ENCODE measurements around the gene CORO1C.

CORO1C gene

GRCh38 chr12:108646600-108647579 lies 84.4 kb downstream of the CORO1C start:
- DNase-seq = no peak

- DNase-seq = no peak
Measured at GRCh38 chr12:108645686-108646599, 85.4 kb downstream of the CORO1C start.

GRCh38 chr12:108644811-108645120 lies 86.6 kb downstream of the CORO1C start:
- DNase-seq = no peak

- no peak for DNase-seq
Measured at GRCh38 chr12:108643941-108644810, 87.1 kb downstream of the CORO1C start.

- no peak for DNase-seq
Measured at GRCh38 chr12:108642899-108643654, 88.2 kb downstream of the CORO1C start.

- DNase-seq = no peak
Measured at GRCh38 chr12:108642269-108642870, 88.9 kb downstream of the CORO1C start.

- no peak for DNase-seq
Measured at GRCh38 chr12:108641446-108642268, 89.7 kb downstream of the CORO1C start.

- DNase-seq = no peak
Measured at GRCh38 chr12:108640802-108641445, 90.4 kb downstream of the CORO1C start.

- no peak for DNase-seq
Measured at GRCh38 chr12:108638997-108639822, 92.1 kb downstream of the CORO1C start.

- no peak for DNase-seq
Measured at GRCh38 chr12:108638141-108638827, 93.0 kb downstream of the CORO1C start.

GRCh38 chr12:108637222-108637971 lies 93.9 kb downstream of the CORO1C start:
- DNase-seq = no peak

- DNase-seq = no peak
Measured at GRCh38 chr12:108635997-108636808, 95.1 kb downstream of the CORO1C start.

- peak; percentile 61 for DNase-seq
Measured at GRCh38 chr12:108635201-108635996, 95.9 kb downstream of the CORO1C start.

GRCh38 chr12:108634341-108634751 lies 97.0 kb downstream of the CORO1C start:
- peak; percentile 67 for DNase-seq

GRCh38 chr12:108633534-108634248 lies 97.6 kb downstream of the CORO1C start, which contains the start of gene SELPLG:
Gene SELPLG, minus strand, starts transcription at chr12:108633894. Its CDS starts 9,587 bp downstream, at chr12:108624307.
- peak; percentile 94 for DNase-seq
